Ovary (tissue), 3 donors: ENCODE data around the gene CARMIL3.

Experiments
- CTCF ChIP-seq, 3 donors: fragments of 450-650 bp in 2 of 3; fragments of 200-600 bp in 1 of 3; IDR thresholded peaks; one replicate each; pipeline versions ENCODE4 v1.5.1 to v1.8.0; 2016 to 2022; ENCODE audit warnings: antibody characterized with exemption in 3 of 3, mild to moderate bottlenecking in 1 of 3
- EP300 ChIP-seq: sonication (generic); formaldehyde crosslinking; IDR thresholded peaks from one replicate; pipeline ENCODE4 v1.6.1; 2017; ENCODE audit warnings: antibody characterized with exemption
- POLR2A ChIP-seq: fragments of 450-650 bp; IDR thresholded peaks from one replicate; pipeline ENCODE4 v1.6.1; 2017; ENCODE audit warnings: antibody characterized with exemption, mild to moderate bottlenecking, moderate library complexity
- donor health status: DM: no; HTN: no; CAD: no.

DNA sequence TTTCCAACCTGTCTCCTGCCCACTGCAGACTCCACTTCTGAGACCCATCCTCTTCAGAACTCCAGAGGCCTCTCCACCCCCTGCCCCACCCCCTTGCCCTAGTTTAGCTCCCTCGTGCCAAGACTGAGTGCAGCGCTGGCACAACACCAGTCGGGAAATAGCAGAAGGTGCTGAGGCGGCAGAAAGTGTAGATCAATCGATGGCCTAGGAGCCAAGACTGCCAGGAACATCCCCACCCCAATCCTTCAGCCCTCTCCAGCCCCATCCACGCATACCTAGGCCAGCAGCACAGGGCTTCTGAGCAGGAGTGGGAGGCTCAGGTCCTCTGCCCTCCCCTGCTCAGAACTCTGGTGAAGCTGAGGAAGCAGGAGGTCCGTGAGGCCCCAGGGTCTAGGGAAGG lies 20.6 kb downstream of the CARMIL3 start:
- TF ChIP-seq CTCF (IDR thresholded peaks at IDR 0.05): no peak
- TF ChIP-seq EP300: no peak
- no peak for TF ChIP-seq POLR2A
